GM23338 (cell line): ENCODE data around the gene HEMK1. TPM values are rescaled to one million over a fixed set of nuclear protein-coding genes. Genes with fewer than 3 reads are reported as not detected.

Experiments
- ATAC-seq: fragments of 200-7000 bp; cut with Tn5 transposase; 3 replicates; pipeline ENCODE4 v1.9.1; 2020
- DNase-seq: peaks from one replicate; pipeline ENCODE4 v3.0.0-alpha.2; 2015; ENCODE audit warnings: low spot score
- H2AFZ ChIP-seq: fragments of 200-600 bp; sonication (generic); 2 replicates; pipeline ENCODE4 v1.8.0; 2016; ENCODE audit warnings: antibody characterized with exemption, mild to moderate bottlenecking, moderate library complexity
- H3F3A ChIP-seq: fragments of 200-600 bp; sonication (generic); replicated peaks from 2 replicates; pipeline ENCODE4 v1.8.0; 2017; ENCODE audit warnings: antibody characterized with exemption, mixed run types, low read depth
- H3K27ac ChIP-seq: fragments of 200-600 bp; sonication (generic); 2 replicates; pipeline ENCODE4 v1.6.1; 2016; ENCODE audit warnings: low read depth
- H3K27me3 ChIP-seq: fragments of 200-600 bp; sonication (generic); 2 replicates; pipeline ENCODE4 v1.8.0; 2016; ENCODE audit warnings: mild to moderate bottlenecking, mixed run types, moderate library complexity; ENCODE audit not compliant: insufficient read depth
- H3K36me3 ChIP-seq: fragments of 200-600 bp; sonication (generic); 2 replicates; pipeline ENCODE4 v1.8.0; 2016; ENCODE audit warnings: mild to moderate bottlenecking; ENCODE audit not compliant: insufficient read depth
- H3K4me1 ChIP-seq: fragments of 200-600 bp; sonication (generic); 2 replicates; pipeline ENCODE4 v1.8.0; 2016; ENCODE audit warnings: mild to moderate bottlenecking, moderate library complexity; ENCODE audit not compliant: insufficient read depth
- H3K4me2 ChIP-seq: fragments of 200-600 bp; sonication (generic); 2 replicates; pipeline ENCODE4 v1.7.1; 2017; ENCODE audit warnings: mixed run types
- H3K4me3 ChIP-seq: fragments of 200-600 bp; sonication (generic); 2 replicates; pipeline ENCODE4 v1.6.1; 2016; ENCODE audit warnings: mixed run types
- H3K79me2 ChIP-seq: fragments of 200-600 bp; sonication (generic); replicated peaks from 2 replicates; pipeline ENCODE4 v1.8.0; 2017; ENCODE audit warnings: mild to moderate bottlenecking; ENCODE audit not compliant: insufficient read depth
- H3K9me2 ChIP-seq: fragments of 200-600 bp; sonication (generic); 2 replicates; pipeline ENCODE4 v1.8.0; 2017; ENCODE audit not compliant: insufficient read depth
- H4K20me1 ChIP-seq: fragments of 200-600 bp; sonication (generic); replicated peaks from 2 replicates; pipeline ENCODE4 v1.8.0; 2017; ENCODE audit warnings: mild to moderate bottlenecking; ENCODE audit not compliant: insufficient read depth
- H3K27ac Mint-ChIP-seq: 2 replicates; pipeline ENCODE4 v1.8.0; 2020; ENCODE audit warnings: inconsistent platforms, mild to moderate bottlenecking, moderate library complexity, mixed read lengths
- H3K27me3 Mint-ChIP-seq: 3 replicates; pipeline ENCODE4 v1.8.0; 2022; ENCODE audit warnings: low read depth, mild to moderate bottlenecking, moderate library complexity, mixed read lengths, inconsistent platforms; ENCODE audit not compliant: insufficient read depth, poor library complexity
- H3K36me3 Mint-ChIP-seq: 3 replicates; pipeline ENCODE4 v1.8.0; 2021; ENCODE audit warnings: low read depth, mild to moderate bottlenecking, inconsistent platforms, moderate library complexity, mixed read lengths
- H3K4me1 Mint-ChIP-seq: 3 replicates; pipeline ENCODE4 v1.8.0; 2020; ENCODE audit warnings: mild to moderate bottlenecking, inconsistent platforms, mixed read lengths
- H3K4me3 Mint-ChIP-seq: 3 replicates; pipeline ENCODE4 v1.8.0; 2021; ENCODE audit warnings: moderate library complexity, mild to moderate bottlenecking, inconsistent platforms, mixed read lengths
- H3K9me3 Mint-ChIP-seq: 3 replicates; pipeline ENCODE4 v1.8.0; 2020; ENCODE audit warnings: moderate library complexity, mild to moderate bottlenecking, inconsistent platforms, mixed read lengths
- CREB1 ChIP-seq: fragments of 250-450 bp; sonication (Bioruptor Pico); IDR thresholded peaks from 2 replicates; pipeline ENCODE4 v1.5.0; 2020; ENCODE audit warnings: low read depth, mild to moderate bottlenecking, moderate library complexity
- CTCF ChIP-seq, 2 experiments: fragments of 200-600 bp in 1 of 2; sonication (generic) in 1 of 2; conservative IDR thresholded peaks; 2 replicates each; pipeline versions ENCODE4 v1.5.1 to v1.6.1; 2016 to 2017; ENCODE audit warnings: antibody characterized with exemption in 2 of 2, low read depth in 2 of 2, mild to moderate bottlenecking in 2 of 2, moderate library complexity in 1 of 2
- EZH2 ChIP-seq: fragments of 200-600 bp; sonication (generic); IDR thresholded peaks from one replicate; pipeline ENCODE4 v1.8.0; 2017; ENCODE audit warnings: antibody characterized with exemption, mild to moderate bottlenecking, low read depth; ENCODE audit not compliant: unreplicated experiment
- JUNB ChIP-seq: IDR thresholded peaks from one replicate; pipeline ENCODE4 v1.6.1; 2016; ENCODE audit warnings: antibody characterized with exemption; ENCODE audit not compliant: unreplicated experiment
- NANOG ChIP-seq: IDR thresholded peaks from 2 replicates; pipeline ENCODE4 v1.6.1; 2016; ENCODE audit warnings: antibody characterized with exemption, borderline replicate concordance
- POLR2AphosphoS5 ChIP-seq: IDR thresholded peaks from 2 replicates; pipeline ENCODE4 v1.6.1; 2016; ENCODE audit warnings: antibody characterized with exemption, low read depth
- STAT1 ChIP-seq: IDR thresholded peaks from one replicate; pipeline ENCODE4 v1.6.1; 2016; ENCODE audit warnings: antibody characterized with exemption; ENCODE audit not compliant: unreplicated experiment
- ZNF114 ChIP-seq: fragments of 250-450 bp; sonication (Bioruptor Pico); IDR thresholded peaks from 2 replicates; pipeline ENCODE4 v1.5.0; 2020; ENCODE audit warnings: mild to moderate bottlenecking, moderate library complexity
- ZNF331 ChIP-seq: fragments of 250-450 bp; sonication (Bioruptor Pico); IDR thresholded peaks from 2 replicates; pipeline ENCODE4 v1.5.0; 2020; ENCODE audit warnings: low read depth, mild to moderate bottlenecking, moderate library complexity
- ZNF462 ChIP-seq: fragments of 250-450 bp; sonication (Bioruptor Pico); IDR thresholded peaks from 2 replicates; pipeline ENCODE4 v1.5.0; 2020; ENCODE audit warnings: mild to moderate bottlenecking, moderate library complexity
- polyA plus RNA-seq: library from polyadenylated mRNA; unstranded; fragments of >200 nt; fragmentation: Nextera tagmentation; extraction: Ambion mirVana; gene quantifications from 2 replicates; pipeline ENCODE4 v1.2.1, GENCODE V29; 2016
- total RNA-seq: library from RNA; depleted of rRNA; stranded (reverse); fragments of >200 nt; shearing (Covaris generic); gene quantifications from 2 replicates; pipeline ENCODE4 v1.2.3, GENCODE V29; 2014

Gene HEMK1
- total and polyA plus RNA-seq, 2 experiments from 2014 or later = 5.6 to 10.1 TPM

GRCh38 chr3:50637945-50638344 lies 68.6 kb downstream of the HEMK1 start:
- no peaks in the 10 kb centered on the region for H3K36me3 ChIP-seq
- H3K9me2 ChIP-seq = no peaks in the 10 kb centered on the region
- peaks cover 18% of the 10 kb centered on the region for H3K4me1 ChIP-seq
- no peak overlapping the region for H3K4me3 ChIP-seq
- DNase-seq (no peak), ATAC-seq (no peak; the same call in 2 of the 3 replicates)
- TF ChIP-seq ZNF114 (no peak), EZH2 (no peak), STAT1 (no peak), CREB1 (CRISPR knock-in tag) (no peak), ZNF331 (CRISPR knock-in tag) (no peak), JUNB (no peak), NANOG (no peak), CTCF (conservative IDR thresholded peaks at IDR 0.05; ENCODE audit: low read depth in 2 of 2) (no peak), ZNF462 (CRISPR knock-in tag) (no peak), POLR2AphosphoS5 (no peak)
- H3K4me3 Mint-ChIP-seq = no peak overlapping the region
- H3K27ac Mint-ChIP-seq = no peak overlapping the region
- peaks cover 5% of the 10 kb centered on the region; the same call in 1 of the 2 replicates for H4K20me1 ChIP-seq
- H3K79me2 ChIP-seq = no peaks in the 10 kb centered on the region; the same call in none of the 2 replicates
- H3K4me2 ChIP-seq = no peak overlapping the region
- peaks cover 11% of the 10 kb centered on the region for H3K27me3 Mint-ChIP-seq
- no peaks in the 10 kb centered on the region for H3K27me3 ChIP-seq
- no peaks in the 10 kb centered on the region for H3K9me3 Mint-ChIP-seq
- H3K4me1 Mint-ChIP-seq = peaks cover 43% of the 10 kb centered on the region
- H2AFZ ChIP-seq = no peak overlapping the region
- no peak overlapping the region for H3K27ac ChIP-seq
- peaks cover 4% of the 10 kb centered on the region; the same call in 1 of the 3 replicates for H3K36me3 Mint-ChIP-seq
- H3F3A ChIP-seq = no peaks in the 10 kb centered on the region
